OCI-LY7 (cell line): ENCODE data around the gene RPL38.

Experiments used
- CTCF ChIP-seq: fragments of 200-600 bp; sonication (generic); conservative IDR thresholded peaks from 2 replicates; pipeline ENCODE4 v1.5.1; 2014; ENCODE audit warnings: mild to moderate bottlenecking, antibody characterized with exemption, low read length, moderate library complexity, mixed read lengths
- EZH2phosphoT487 ChIP-seq: fragments of 200-600 bp; sonication (generic); IDR thresholded peaks from 2 replicates; pipeline ENCODE4 v1.6.1; 2018; ENCODE audit warnings: low read depth, borderline replicate concordance, mild to moderate bottlenecking, mixed run types, antibody characterized with exemption, low read length, moderate library complexity, mixed read lengths

DNA sequence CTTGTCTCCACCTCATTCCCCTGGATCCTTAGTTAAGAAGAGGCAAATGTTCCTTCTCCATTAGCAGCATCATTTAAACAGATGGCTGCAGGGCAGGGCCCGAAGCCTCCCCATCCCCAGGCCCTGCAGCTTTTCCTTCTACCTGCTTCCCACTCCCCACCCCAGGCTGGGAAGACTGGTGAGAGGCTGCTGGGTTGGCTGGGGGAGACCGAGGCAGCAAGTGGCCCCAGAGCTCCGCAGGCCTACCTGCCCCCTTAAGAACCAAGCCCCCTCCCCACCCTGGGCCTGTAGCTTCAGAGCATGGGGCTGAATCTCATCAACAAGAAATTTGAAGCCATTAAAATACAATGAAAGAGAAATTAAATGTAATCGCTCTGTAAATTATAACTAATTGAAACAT lies 22.1 kb upstream of the RPL38 start:
- no peak for TF ChIP-seq CTCF
- no peak for TF ChIP-seq EZH2phosphoT487
